ENCODE measurements around the gene MAPK11.

The MAPK11 gene

DNA sequence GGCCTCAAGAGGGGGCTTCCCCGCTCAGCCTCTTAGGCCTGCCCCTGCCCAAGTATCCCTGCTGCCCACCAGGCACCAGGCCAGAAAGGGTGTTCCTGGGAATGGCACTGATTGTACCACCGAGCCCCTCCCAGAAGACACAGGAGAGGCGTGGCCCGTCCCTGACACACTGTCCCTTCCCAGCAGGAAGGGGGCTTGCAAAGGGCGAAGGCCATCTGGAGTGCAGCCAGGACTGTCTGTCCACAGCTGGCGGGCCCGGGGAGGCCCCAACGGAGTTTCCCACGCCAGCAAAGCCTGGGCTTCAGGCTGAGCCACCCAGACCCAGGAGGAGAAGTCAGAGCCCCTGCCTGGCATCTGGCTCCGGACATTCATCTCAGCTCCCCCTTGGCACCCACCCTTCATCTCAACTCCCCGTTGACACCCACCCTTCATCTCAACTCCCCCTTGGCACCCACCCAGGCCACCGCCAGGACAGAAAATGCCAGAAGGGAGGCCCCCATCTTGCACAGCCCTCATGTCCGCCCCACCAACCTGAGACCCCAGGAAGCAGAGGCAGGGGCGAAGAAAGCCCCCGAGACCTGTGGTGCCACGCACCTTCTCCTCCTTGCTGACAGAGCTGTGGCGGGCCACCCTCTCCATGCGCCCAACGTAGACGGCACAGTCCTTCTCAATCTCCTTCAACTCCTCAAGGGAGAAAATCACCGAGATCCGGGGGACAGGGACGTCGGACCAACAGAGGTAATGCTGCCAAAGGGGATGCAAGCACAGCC, 44.8 kb downstream of the MAPK11 start:
- H3K4me3 ChIP-seq (ENCODE audit: low read length): no peak overlapping the region
- no peak for DNase-seq (ENCODE audit: low read depth)
- TF ChIP-seq, protein P1, sequence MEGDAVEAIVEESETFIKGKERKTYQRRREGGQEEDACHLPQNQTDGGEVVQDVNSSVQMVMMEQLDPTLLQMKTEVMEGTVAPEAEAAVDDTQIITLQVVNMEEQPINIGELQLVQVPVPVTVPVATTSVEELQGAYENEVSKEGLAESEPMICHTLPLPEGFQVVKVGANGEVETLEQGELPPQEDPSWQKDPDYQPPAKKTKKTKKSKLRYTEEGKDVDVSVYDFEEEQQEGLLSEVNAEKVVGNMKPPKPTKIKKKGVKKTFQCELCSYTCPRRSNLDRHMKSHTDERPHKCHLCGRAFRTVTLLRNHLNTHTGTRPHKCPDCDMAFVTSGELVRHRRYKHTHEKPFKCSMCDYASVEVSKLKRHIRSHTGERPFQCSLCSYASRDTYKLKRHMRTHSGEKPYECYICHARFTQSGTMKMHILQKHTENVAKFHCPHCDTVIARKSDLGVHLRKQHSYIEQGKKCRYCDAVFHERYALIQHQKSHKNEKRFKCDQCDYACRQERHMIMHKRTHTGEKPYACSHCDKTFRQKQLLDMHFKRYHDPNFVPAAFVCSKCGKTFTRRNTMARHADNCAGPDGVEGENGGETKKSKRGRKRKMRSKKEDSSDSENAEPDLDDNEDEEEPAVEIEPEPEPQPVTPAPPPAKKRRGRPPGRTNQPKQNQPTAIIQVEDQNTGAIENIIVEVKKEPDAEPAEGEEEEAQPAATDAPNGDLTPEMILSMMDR (conservative IDR thresholded peaks at IDR 0.05; ENCODE audit: low read length): no peak

DNA sequence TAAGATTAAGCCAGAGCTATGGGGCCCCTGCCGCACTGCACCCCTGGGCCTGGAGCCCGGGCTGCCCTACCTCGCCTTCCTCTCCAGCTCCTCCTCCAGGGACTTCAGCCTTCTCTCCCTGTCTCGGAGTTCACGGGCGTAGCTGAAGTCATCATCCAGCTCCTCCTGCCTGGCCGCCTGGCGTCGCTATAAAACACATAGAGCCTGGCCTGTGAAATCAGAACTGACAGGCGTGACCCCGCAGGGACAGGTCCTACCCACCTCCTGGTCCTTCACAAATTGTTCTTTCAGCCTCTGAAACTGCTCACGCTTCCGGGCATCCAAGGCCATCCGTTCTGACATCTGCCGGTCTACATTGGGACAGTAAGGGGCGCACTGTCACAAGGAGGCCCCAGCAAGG, 46.1 kb downstream of the MAPK11 start:
- H3K4me3 ChIP-seq (ENCODE audit: low read length): no peak overlapping the region
- DNase-seq (ENCODE audit: low read depth): no peak
- TF ChIP-seq, protein P1 (conservative IDR thresholded peaks at IDR 0.05; ENCODE audit: low read length): no peak

- no peak overlapping the region for H3K4me3 ChIP-seq (ENCODE audit: low read length)
- TF ChIP-seq, protein P1 (conservative IDR thresholded peaks at IDR 0.05; ENCODE audit: low read length): no peak
- DNase-seq (ENCODE audit: low read depth): no peak
Observed at GRCh38 chr22:50222508-50222907, 47.7 kb downstream of the MAPK11 start.

DNA sequence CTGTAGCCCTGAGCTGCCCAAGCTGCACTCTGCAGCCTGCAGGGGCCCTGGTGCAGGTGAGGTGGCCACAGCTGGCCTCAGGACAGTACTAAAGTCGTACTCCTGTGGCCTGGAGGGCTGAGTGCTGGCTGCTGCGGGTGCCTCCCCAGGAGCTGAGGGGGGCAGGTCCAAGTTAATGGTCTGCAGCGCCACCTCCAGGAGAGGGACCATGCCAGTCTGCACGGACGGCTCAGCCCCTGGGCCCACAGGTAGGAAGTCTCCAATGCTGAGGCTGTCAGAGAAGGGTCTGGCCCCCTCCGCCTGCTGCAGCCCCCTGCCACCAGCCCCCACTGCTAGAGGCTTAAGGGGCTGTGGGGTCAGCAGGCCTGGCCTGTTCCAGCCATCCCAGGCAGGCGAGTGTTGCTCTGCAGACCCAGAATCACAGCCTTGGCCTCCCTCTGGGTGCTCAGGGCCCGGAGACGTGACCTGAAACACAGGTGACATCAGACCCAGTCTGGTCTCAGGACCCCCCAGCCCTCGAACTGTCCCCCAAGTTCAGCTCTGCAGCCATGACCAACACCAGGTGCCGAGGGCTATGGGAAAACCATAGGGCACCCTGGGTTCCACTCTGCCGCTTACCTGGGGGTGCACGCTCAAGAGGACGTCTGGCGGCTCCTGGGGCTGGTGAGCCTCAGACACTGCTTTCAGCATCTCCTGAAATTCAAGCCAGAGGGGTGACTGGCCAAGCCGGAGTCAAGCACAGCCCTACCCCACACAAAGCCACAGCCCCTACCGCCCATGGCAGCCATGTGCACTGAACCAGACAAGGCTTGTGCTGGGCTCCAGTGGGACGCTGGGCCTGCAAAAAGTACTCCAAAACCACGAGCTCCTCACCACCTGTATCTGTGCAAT, 48.5 kb downstream of the MAPK11 start:
- no peak overlapping the region for H3K4me3 ChIP-seq (ENCODE audit: low read length)
- TF ChIP-seq, protein P1 (conservative IDR thresholded peaks at IDR 0.05; ENCODE audit: low read length): no peak
- no peak for DNase-seq (ENCODE audit: low read depth)

DNA sequence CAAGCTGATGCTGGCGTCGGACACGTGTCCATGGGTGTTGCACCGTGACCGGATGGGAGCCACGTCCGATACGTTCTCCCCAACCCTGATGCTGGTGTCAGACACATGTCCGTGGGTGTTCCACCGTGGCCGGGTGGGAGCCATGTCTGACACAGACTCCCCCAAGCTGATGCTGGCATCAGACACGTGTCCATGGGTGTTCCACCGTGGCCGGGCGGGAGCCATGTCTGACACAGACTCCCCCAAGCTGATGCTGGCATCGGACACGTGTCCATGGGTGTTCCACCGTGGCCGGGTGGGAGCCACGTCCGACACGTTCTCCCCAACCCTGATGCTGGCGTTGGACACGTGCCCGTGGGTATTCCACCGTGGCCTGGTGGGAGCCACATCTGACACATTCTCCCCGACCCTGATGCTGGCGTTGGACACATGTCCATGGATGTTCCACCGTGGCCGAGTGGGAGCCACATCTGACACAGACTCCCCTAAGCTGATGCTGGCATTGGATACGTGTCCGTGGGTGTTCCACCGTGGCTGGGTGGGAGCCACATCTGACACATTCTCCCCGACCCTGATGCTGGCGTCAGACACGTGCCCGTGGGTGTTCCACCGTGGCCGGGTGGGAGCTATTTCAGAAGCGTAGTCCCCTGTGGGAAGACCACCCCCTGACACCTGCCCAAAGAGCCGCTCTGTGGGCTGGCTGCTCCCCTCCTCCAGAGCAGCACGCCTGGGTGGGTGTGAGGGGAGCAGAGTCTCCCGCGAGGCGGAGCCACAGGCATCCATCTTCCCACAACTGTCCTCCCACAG, 49.4 kb downstream of the MAPK11 start:
- no peak overlapping the region for H3K4me3 ChIP-seq (ENCODE audit: low read length)
- TF ChIP-seq, protein P1 (conservative IDR thresholded peaks at IDR 0.05; ENCODE audit: low read length): no peak
- no peak for DNase-seq (ENCODE audit: low read depth)

- DNase-seq (ENCODE audit: low read depth): no peak
- TF ChIP-seq, protein P1 (conservative IDR thresholded peaks at IDR 0.05; ENCODE audit: low read length): no peak
- H3K4me3 ChIP-seq (ENCODE audit: low read length): no peak overlapping the region
Observed at GRCh38 chr22:50219800-50220602, 50.2 kb downstream of the MAPK11 start.

Measured in AG10803 (cell line).